Measurements from ENCODE around the gene MRNIP.
"Not testable (repeated sequence)": the region's sequence is repeated elsewhere in the genome, so short reads cannot be mapped to it uniquely, and the experiment has no call there.

The MRNIP gene

GRCh38 chr5:179887802-179888201 lies 29.2 kb upstream of the MRNIP start:
- no peak for DNase-seq

- no peak for DNase-seq
These were observed 28.5 kb upstream of the MRNIP start for GRCh38 chr5:179887095-179887494.

GRCh38 chr5:179886190-179886911 lies 27.7 kb upstream of the MRNIP start:
- DNase-seq, result no peak

- DNase-seq, result no peak
These were observed 27.0 kb upstream of the MRNIP start for GRCh38 chr5:179885491-179886090.

GRCh38 chr5:179883163-179883562 lies 24.5 kb upstream of the MRNIP start:
- DNase-seq, result no peak

- no peak for DNase-seq
These were observed 23.7 kb upstream of the MRNIP start for GRCh38 chr5:179882338-179882737.

GRCh38 chr5:179880848-179881590 lies 22.4 kb upstream of the MRNIP start:
- DNase-seq, result no peak

GRCh38 chr5:179880066-179880650 lies 21.5 kb upstream of the MRNIP start:
- DNase-seq, result no peak

- no peak for DNase-seq
These were observed 21.0 kb upstream of the MRNIP start for GRCh38 chr5:179879690-179880010.

- DNase-seq, result no peak
These were observed 20.5 kb upstream of the MRNIP start for GRCh38 chr5:179879003-179879689.

- DNase-seq, result no peak
These were observed 19.8 kb upstream of the MRNIP start for GRCh38 chr5:179878222-179879002.

GRCh38 chr5:179876610-179876952 lies 18.0 kb upstream of the MRNIP start:
- no peak for DNase-seq

GRCh38 chr5:179875741-179876609 lies 17.4 kb upstream of the MRNIP start:
- DNase-seq, result no peak

GRCh38 chr5:179874536-179875292 lies 16.1 kb upstream of the MRNIP start:
- no peak for DNase-seq

GRCh38 chr5:179874136-179874535 lies 15.5 kb upstream of the MRNIP start:
- no peak for DNase-seq

GRCh38 chr5:179873588-179874110 lies 15.0 kb upstream of the MRNIP start:
- no peak for DNase-seq

GRCh38 chr5:179872828-179873575 lies 14.4 kb upstream of the MRNIP start:
- no peak for DNase-seq

- DNase-seq, result no peak
These were observed 13.6 kb upstream of the MRNIP start for GRCh38 chr5:179872055-179872827.

- not testable (repeated sequence) for DNase-seq
These were observed 12.9 kb upstream of the MRNIP start for GRCh38 chr5:179871533-179871932.

All from activated CD4-positive, alpha-beta T cell treated with anti-CD3 and anti-CD28 coated beads, Interleukin-10, Interleukin-2, amounts not matched to agents 100 ng/mL and 50 ng/mL, durations not matched to agents 16 hours and 8 hours (primary cell).